SK-N-SH (cell line): ENCODE results near the gene NOS2. TPM values are rescaled to one million over a fixed set of nuclear protein-coding genes. Genes with fewer than 3 reads are reported as not detected.
A peak's percentile ranks its signal among the peaks of the same experiment; 100 is the strongest.
"Not testable (repeated sequence)": the region's sequence is repeated elsewhere in the genome, so short reads cannot be mapped to it uniquely, and the experiment has no call there.

Experiments used
- CTCF ChIA-PET: fragments of 300-600, 350-600 bp; formaldehyde crosslinking; extraction: SDS; loops from one replicate; lab custom pipeline; 2021; lab: Yijun Ruan, JAX
- POLR2A ChIA-PET: fragments of 350-600 bp; sonication (Branson Sonifier 250); formaldehyde crosslinking; extraction: SDS; loops from one replicate; lab custom pipeline; 2020; ENCODE audit warnings: antibody characterized with exemption, inconsistent platforms; lab: Yijun Ruan, JAX
- DNase-seq: peaks from one replicate; pipeline ENCODE4 v3.0.0; 2012
- H2AFZ ChIP-seq: fragments of 200-600 bp; sonication (generic); 2 replicates; pipeline ENCODE4 v1.8.1; 2016; ENCODE audit warnings: antibody characterized with exemption, mild to moderate bottlenecking, low read depth
- H3F3A ChIP-seq: fragments of 200-600 bp; sonication (generic); replicated peaks from 2 replicates; pipeline ENCODE3; 2016; ENCODE audit warnings: antibody characterized with exemption, mild to moderate bottlenecking; ENCODE audit not compliant: insufficient read depth
- H3K27ac ChIP-seq, 2 experiments: fragments of 200-500 bp in 1 of 2; fragments of 200-600 bp in 1 of 2; sonication (Bioruptor generic) in 1 of 2; sonication (generic), shearing (Covaris generic) in 1 of 2; 2 replicates each; pipeline versions ENCODE4 v1.5.1 to v1.6.1; 2014 to 2016; ENCODE audit warnings: low read depth in 2 of 2, inconsistent platforms in 1 of 2, low read length in 1 of 2, mild to moderate bottlenecking in 1 of 2, mixed read lengths in 1 of 2
- H3K27me3 ChIP-seq: fragments of 200-600 bp; sonication (generic), shearing (Covaris generic); 2 replicates; pipeline ENCODE4 v1.6.1; 2016; ENCODE audit warnings: mixed run types; ENCODE audit not compliant: insufficient read depth
- H3K36me3 ChIP-seq, 2 experiments: fragments of 200-500 bp in 1 of 2; fragments of 200-600 bp in 1 of 2; sonication (Bioruptor generic) in 1 of 2; sonication (generic) in 1 of 2; replicated peaks in 1 of 2; 2 replicates each; pipeline versions ENCODE3 to v1.5.1; 2014 to 2016; ENCODE audit warnings: low read length in 1 of 2, mild to moderate bottlenecking in 1 of 2; ENCODE audit not compliant: insufficient read depth in 2 of 2, control insufficient read depth in 1 of 2
- H3K4me1 ChIP-seq, 2 experiments: fragments of 200-500 bp in 1 of 2; fragments of 200-600 bp in 1 of 2; sonication (Bioruptor generic) in 1 of 2; sonication (generic), shearing (Covaris generic) in 1 of 2; 2 replicates each; pipeline versions ENCODE4 v1.5.1 to v1.6.1; 2014 to 2016; ENCODE audit warnings: low read depth in 1 of 2, low read length in 1 of 2, mixed run types in 1 of 2; ENCODE audit not compliant: insufficient read depth in 2 of 2, control insufficient read depth in 1 of 2
- H3K4me2 ChIP-seq: fragments of 200-600 bp; sonication (generic), shearing (Covaris generic); 2 replicates; pipeline ENCODE4 v1.6.1; 2017; ENCODE audit warnings: mixed run types
- H3K4me3 ChIP-seq, 2 experiments: fragments of 200-500 bp in 1 of 2; fragments of 200-600 bp in 1 of 2; sonication (Bioruptor generic) in 1 of 2; sonication (generic), shearing (Covaris generic) in 1 of 2; 2 replicates each; pipeline versions ENCODE4 v1.5.1 to v1.8.1; 2014 to 2016; ENCODE audit warnings: low read depth in 2 of 2, inconsistent platforms in 1 of 2, low read length in 1 of 2, mild to moderate bottlenecking in 1 of 2, mixed read lengths in 1 of 2, moderate library complexity in 1 of 2
- H3K79me2 ChIP-seq: fragments of 200-600 bp; sonication (generic); 2 replicates; pipeline ENCODE4 v1.8.1; 2017; ENCODE audit warnings: mild to moderate bottlenecking; ENCODE audit not compliant: insufficient read depth
- H3K9ac ChIP-seq: fragments of 200-600 bp; sonication (generic); 2 replicates; pipeline ENCODE4 v1.6.1; 2017; ENCODE audit warnings: mixed run types
- H3K9me2 ChIP-seq: fragments of 200-600 bp; sonication (generic); 2 replicates; pipeline ENCODE4 v1.6.1; 2017; ENCODE audit warnings: mixed run types
- H3K9me3 ChIP-seq: fragments of 200-600 bp; sonication (generic); 2 replicates; pipeline ENCODE4 v1.6.1; 2017; ENCODE audit warnings: mixed run types, mild to moderate bottlenecking, moderate library complexity
- H4K20me1 ChIP-seq: fragments of 200-600 bp; sonication (generic); 2 replicates; pipeline ENCODE4 v1.6.1; 2017; ENCODE audit warnings: mild to moderate bottlenecking, mixed run types; ENCODE audit not compliant: insufficient read depth
- EP300 ChIP-seq, 2 experiments: IDR thresholded peaks; 2 replicates each; pipeline versions ENCODE4 v1.4.0 to v1.6.1; 2012; ENCODE audit warnings: borderline replicate concordance in 1 of 2, low read depth in 1 of 2, low read length in 1 of 2
- PBX3 ChIP-seq: IDR thresholded peaks from 2 replicates; pipeline ENCODE4; 2012
- REST ChIP-seq: IDR thresholded peaks from 2 replicates; pipeline ENCODE4 v1.6.1; 2012; ENCODE audit warnings: mild to moderate bottlenecking, low read depth, low read length, moderate library complexity
- RFX5 ChIP-seq: IDR thresholded peaks from 2 replicates; pipeline ENCODE4 v1.6.1; 2012; ENCODE audit warnings: mild to moderate bottlenecking, improper control_type of control experiment, low read length
- SMC3 ChIP-seq: IDR thresholded peaks from 2 replicates; pipeline ENCODE4 v1.6.1; 2012; ENCODE audit warnings: low read depth, low read length, improper control_type of control experiment
- WGBS: methylation state at CpG from one replicate; pipeline ENCODE4 v1.1.6; 2017; ENCODE audit warnings: low lambda C conversion rate; 5-methylcytosine and 5-hydroxymethylcytosine counted together
- polyA plus RNA-seq, 3 experiments: library from polyadenylated mRNA; depleted of rRNA; stranded (reverse); fragments of >200 nt; gene quantifications; 2 replicates each; pipeline ENCODE4 v1.2.3, GENCODE V29; 2012

Gene NOS2
- polyA plus RNA-seq, 1 of the 3 experiments (the other 2 are of a cell fraction) = not detected

- Histone ChIP-seq H3K27me3 (no peaks in the 10 kb centered on the region), H3K4me1 (no peaks in the 10 kb centered on the region), H3K36me3 (no peaks in the 10 kb centered on the region), H3K9me3 (no peaks in the 10 kb centered on the region), H3F3A (no peaks in the 10 kb centered on the region), H3K9me2 (no peaks in the 10 kb centered on the region), H2AFZ (no peak overlapping the region), H3K79me2 (no peaks in the 10 kb centered on the region), H3K9ac (no peak overlapping the region), H3K4me2 (no peak overlapping the region), H3K27ac (no peak overlapping the region), H3K4me3 (no peak overlapping the region), H4K20me1 (no peaks in the 10 kb centered on the region)
- ChIA-PET CTCF (interaction anchor here (2.3 to 9.2 kb wide), 4 partner anchors 8 to 118 kb away, joined by 7 to 289 read pairs (median 10); no protein-coding TSS in a partner anchor), POLR2A (no interaction called here)
- TF ChIP-seq RFX5 = no peak
- no peak for TF ChIP-seq EP300 (IDR thresholded peaks at IDR 0.05; ENCODE audit: borderline replicate concordance in 1 of 2, low read depth in 1 of 2, low read length in 1 of 2)
- 28% methylated on average over 4 of the region's 4 CpGs for WGBS
- no peak for DNase-seq
Measured at GRCh38 chr17:27764589-27764988, 35.7 kb downstream of the NOS2 start.

- TF ChIP-seq SMC3 (no peak), REST (peak; percentile 95), PBX3 (no peak), EP300 (IDR thresholded peaks at IDR 0.05; ENCODE audit: borderline replicate concordance in 1 of 2, low read depth in 1 of 2, low read length in 1 of 2) (no peak)
- no peaks in the 10 kb centered on the region for H3K27me3 ChIP-seq
- H3K4me3 ChIP-seq = no peak overlapping the region
- no peak overlapping the region for H3K9ac ChIP-seq
- no peaks in the 10 kb centered on the region for H3K9me3 ChIP-seq
- ChIA-PET POLR2A (no interaction called here), CTCF (interaction anchor here (0.6 to 9.2 kb wide), 5 partner anchors 9 to 120 kb away, joined by 3 to 289 read pairs (median 3); no protein-coding TSS in a partner anchor)
- no peaks in the 10 kb centered on the region for H4K20me1 ChIP-seq
- 29% methylated on average over 9 of the region's 12 CpGs for WGBS
- no peak overlapping the region for H3K27ac ChIP-seq
- no peaks in the 10 kb centered on the region for H3F3A ChIP-seq
- no peaks in the 10 kb centered on the region for H3K36me3 ChIP-seq
- no peaks in the 10 kb centered on the region for H3K79me2 ChIP-seq
- no peak overlapping the region for H2AFZ ChIP-seq
- H3K4me1 ChIP-seq = no peaks in the 10 kb centered on the region
- no peak overlapping the region for H3K4me2 ChIP-seq
- no peak for DNase-seq
- H3K9me2 ChIP-seq = no peaks in the 10 kb centered on the region
Measured at GRCh38 chr17:27762527-27763305, 37.6 kb downstream of the NOS2 start.

GRCh38 chr17:27760931-27761330, 39.4 kb downstream of the NOS2 start:
- H3K27ac ChIP-seq, H3K4me1 ChIP-seq, H3K4me3 ChIP-seq, H3K4me2 ChIP-seq, H3K9me3 ChIP-seq, H3K36me3 ChIP-seq, H3K9ac ChIP-seq, H2AFZ ChIP-seq, H3K79me2 ChIP-seq, H4K20me1 ChIP-seq, H3K27me3 ChIP-seq, POLR2A ChIA-PET, H3F3A ChIP-seq, DNase-seq, H3K9me2 ChIP-seq: not testable (repeated sequence)
- 60% methylated on average over 4 of the region's 15 CpGs for WGBS
- CTCF ChIA-PET = interaction anchor here (1.1 to 9.2 kb wide), 11 partner anchors 9 to 491 kb away, joined by 4 to 289 read pairs (median 13); partner anchors contain the start of gene LYRM9
